DOHH2 (cell line): ENCODE data around the gene LOX.

Experiments
- CTCF ChIP-seq: fragments of 200-600 bp; sonication (generic); IDR thresholded peaks from one replicate; pipeline ENCODE4 v1.5.1; 2014; ENCODE audit warnings: antibody characterized with exemption, mild to moderate bottlenecking, low read depth, low read length; ENCODE audit not compliant: poor library complexity, severe bottlenecking
- EZH2phosphoT487 ChIP-seq: fragments of 200-600 bp; sonication (generic); IDR thresholded peaks from 2 replicates; pipeline ENCODE4 v1.6.1; 2017; ENCODE audit warnings: borderline replicate concordance, mild to moderate bottlenecking, antibody characterized with exemption, low read length, moderate library complexity, mixed read lengths

DNA sequence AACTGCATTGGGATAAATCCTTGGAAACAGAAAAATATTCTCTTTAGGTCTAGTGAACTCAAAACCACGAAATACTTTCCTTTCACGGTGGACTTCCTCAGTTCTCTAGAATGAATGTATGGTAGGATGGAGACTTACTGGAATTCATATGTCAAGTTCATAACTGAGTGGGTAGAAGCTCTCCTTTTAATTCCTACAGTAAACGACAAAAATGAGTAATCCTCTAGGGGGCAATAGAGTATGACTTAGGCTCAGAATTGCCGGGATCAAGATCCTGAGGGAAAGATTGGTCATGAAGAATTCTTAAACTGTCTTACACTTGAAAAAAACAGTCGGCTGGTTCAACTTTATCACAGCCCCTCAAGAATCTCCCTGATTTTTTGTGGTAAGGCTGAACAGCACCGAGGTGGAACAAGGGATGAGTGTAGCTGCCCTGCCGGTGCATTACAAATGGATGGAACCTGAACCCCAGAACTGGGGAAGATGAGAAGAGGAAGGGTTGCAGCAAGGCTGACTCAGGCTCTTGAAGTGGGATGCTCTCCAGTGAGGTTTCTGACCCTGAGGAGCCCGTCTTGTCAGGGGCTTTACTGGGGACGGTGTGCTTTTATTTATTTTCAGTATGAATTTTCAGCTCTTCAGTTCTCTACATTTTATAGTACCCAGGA lies 14.0 kb upstream of the LOX start:
- peak; percentile 39 for TF ChIP-seq CTCF
- TF ChIP-seq EZH2phosphoT487 = no peak
